GM13977 (cell line): ENCODE data around the gene EDN1.

Experiments
- DNase-seq: peaks from one replicate; pipeline ENCODE4 v3.0.0; 2012; ENCODE audit warnings: low spot score
- CTCF ChIP-seq: IDR thresholded peaks from 2 replicates; pipeline ENCODE4 v1.5.1; 2012; ENCODE audit warnings: mild to moderate bottlenecking, control low read depth; ENCODE audit not compliant: insufficient read depth; ENCODE audit errors: extremely low read depth, missing control alignments
- in situ Hi-C: fragments of 300-500 bp; cut with MboI; formaldehyde crosslinking; loops from one replicate; pipeline ENCODE4 v1.12.0; 2022; ENCODE audit warnings: low sequenced_read_pairs, low pct_unique_long_range_greater_than_20kb, mixed read lengths, inconsistent platforms; ENCODE audit not compliant: unreplicated experiment

EDN1 gene

DNA sequence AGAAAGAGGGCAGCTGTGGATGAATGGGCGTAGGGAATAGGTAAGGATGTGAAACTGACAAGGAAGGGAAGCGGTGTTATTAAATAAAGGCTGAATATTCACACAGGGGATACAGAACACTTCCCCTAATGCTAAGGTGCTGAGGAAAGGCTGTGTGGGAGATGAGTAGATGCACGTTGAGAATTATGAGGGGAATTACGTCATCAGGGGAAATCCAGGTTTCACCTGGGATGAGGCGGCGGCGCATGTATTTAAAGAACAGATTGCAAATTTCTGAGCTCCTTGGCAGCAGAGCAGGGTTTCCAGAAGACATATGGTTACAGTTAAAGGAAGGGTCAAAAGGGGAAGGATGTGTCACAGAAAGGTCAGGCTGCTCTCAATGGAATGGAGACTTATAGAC is 28.7 kb upstream of the EDN1 start:
- DNase-seq, result no peak
- in situ Hi-C loops, result no loop called here
- no peak for TF ChIP-seq CTCF

GRCh38 chr6:12262236-12263061 is 27.7 kb upstream of the EDN1 start:
- in situ Hi-C loops, result no loop called here
- DNase-seq, result no peak
- no peak for TF ChIP-seq CTCF

DNA sequence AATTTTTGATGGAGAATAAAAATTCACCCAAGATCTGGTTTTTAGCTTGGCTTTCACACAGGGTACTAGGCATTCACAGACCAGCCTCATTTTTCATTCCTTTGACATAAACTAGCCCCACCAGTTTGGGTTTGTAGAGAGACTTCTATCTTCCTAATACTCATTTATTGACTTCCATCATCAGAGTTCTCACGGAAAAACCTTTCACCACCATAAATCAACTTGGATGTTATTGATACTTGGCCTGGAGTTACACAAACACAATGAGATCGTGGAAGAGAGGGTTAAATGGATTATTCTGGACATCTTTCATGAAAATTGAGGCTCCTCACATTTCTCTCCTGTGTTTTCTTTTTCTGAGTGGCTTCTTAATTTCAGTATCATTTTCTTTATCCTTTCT is 26.8 kb upstream of the EDN1 start:
- no peak for DNase-seq
- in situ Hi-C loops, result no loop called here
- TF ChIP-seq CTCF, result no peak

DNA sequence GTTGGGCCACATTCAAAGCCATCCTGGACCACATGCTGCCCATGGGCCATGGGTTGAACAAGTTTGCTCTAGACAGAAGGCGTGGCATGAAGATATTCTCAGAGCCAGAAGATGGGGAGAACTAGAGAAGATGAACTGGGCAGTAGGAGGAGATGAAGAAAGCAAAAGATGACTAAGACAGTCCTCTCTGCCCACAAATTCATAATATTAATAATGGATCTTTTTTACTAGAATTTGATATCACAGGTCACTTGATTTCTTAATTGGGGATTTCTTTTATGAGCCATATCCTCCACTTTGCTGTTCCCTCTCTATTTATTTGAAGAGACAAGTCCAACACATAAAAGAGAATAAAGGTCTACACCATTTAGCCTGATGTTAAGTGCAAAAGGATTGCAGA is 25.5 kb upstream of the EDN1 start:
- in situ Hi-C loops, result no loop called here
- no peak for DNase-seq
- no peak for TF ChIP-seq CTCF

- in situ Hi-C loops, result no loop called here
- no peak for DNase-seq
- TF ChIP-seq CTCF, result no peak
These were observed 24.9 kb upstream of the EDN1 start for GRCh38 chr6:12265296-12265695.

DNA sequence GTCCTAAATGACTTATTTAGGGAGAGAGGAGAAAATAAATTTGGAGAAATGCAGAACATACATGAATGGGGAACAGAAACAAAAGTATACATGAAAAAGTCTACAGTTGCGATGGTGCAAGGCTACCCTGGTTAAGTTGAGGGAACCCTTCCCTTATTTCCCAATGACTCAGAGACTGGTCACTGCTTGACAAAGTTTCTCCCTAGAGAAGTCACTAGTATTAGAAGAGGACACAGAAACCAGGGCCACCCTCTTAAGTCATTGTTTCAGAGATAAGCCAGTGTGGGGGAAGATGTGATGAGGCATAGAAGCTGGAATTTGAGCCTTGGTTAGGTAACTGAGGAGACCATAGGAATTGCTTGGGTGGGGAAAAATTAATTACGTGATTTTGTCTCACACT is 24.4 kb upstream of the EDN1 start:
- TF ChIP-seq CTCF, result no peak
- in situ Hi-C loops, result no loop called here
- DNase-seq, result no peak

DNA sequence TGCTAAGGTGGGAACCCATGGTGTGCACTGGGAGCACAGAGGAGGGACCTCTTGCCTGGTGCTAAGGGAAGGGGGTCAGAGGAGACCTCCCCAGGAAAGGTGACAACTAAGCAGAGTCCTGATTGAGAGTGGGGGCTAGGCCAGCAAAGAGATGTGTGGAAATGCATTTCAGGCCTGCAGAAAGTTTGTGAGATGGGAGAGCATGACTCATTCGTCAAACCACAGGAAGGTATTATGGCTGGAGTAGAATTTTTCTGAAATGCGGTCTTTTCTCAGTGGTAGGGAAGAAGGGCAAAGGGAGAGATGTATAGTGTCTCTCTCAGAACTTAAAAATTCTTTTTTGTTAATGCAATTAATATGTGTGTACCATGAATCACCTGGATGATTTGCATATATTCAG is 23.6 kb upstream of the EDN1 start:
- DNase-seq, result no peak
- in situ Hi-C loops, result no loop called here
- no peak for TF ChIP-seq CTCF
